ENCODE measurements around the gene CPSF4L.
A peak's percentile ranks its signal among the peaks of the same experiment; 100 is the strongest.

Gene CPSF4L

DNA sequence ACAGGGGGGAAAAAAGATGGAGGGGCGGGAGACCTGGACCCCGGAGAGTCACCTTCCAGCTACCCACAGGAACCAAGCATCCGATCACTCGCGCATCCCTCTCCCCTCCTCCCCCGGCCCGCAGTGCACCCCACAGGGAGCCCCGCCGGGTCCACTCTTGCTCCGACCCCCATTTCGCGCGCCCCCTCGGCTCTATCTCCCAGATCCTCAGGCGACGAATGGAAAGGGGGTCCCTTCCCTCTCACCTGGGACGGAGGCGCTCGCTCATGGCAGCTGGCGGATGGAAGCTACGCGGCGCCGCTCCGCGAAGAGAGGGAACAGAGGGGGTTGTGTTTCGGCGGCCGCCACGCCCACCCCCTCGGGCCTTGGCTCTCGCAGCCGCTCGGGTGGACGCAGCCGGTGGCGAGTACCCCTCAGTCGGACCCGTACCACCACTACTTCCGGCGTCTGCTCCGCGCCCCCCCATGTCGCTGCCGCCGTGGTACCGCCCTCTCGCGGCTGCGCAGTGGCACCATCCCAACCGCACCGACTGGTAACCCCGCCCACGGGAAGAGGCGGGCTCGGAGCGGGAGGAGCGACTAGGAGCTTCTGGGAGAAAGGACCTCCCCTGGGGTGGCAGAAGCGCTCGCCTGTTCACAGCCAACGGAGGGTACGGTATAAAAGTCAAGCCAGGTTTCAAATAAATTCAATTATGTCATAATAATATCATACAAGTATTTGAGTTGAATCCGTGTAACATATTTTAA lies 29.7 kb downstream of the CPSF4L start:
- peak; percentile 96 for DNase-seq (ENCODE audit: low spot score)

DNA sequence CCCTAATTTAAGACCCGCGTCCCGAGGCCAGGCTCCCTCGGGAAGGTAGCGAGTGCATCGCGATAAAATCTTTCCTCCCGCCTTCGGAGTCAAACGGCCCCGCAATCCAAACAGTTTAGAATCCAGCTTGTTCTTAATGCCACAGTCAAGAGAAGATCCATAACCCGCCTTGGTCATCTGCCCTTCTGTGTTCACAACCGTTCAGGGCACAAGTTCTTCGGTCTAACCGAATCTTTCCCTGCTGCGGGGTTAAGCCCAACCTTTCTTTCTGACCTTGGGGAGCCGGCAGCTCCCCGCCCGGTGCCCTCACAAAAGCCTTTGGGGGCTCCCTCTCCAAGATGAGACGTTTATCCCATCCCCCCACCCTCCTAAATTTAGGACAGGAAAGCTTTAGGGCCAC lies 30.3 kb downstream of the CPSF4L start:
- DNase-seq (ENCODE audit: low spot score) = no peak

DNA sequence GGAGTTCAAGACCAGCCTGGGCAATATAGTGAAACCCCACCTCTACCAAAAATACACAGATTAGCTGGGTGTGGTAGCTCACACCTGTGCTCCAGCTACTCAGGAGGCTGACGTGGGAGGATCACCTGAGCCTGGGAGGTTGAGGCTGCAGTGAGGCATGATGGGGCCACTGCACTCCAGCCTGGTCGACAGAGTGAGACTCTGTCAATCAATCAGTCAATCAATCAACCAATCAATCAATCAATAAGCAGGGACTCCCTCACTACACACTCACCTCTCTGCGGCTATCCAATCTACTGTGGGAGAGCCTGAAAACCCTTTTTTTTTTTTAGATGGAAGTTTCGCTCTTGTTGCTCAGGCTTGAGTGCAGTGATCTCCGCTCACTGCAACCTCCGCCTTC lies 31.6 kb downstream of the CPSF4L start:
- no peak for DNase-seq (ENCODE audit: low spot score)

DNA sequence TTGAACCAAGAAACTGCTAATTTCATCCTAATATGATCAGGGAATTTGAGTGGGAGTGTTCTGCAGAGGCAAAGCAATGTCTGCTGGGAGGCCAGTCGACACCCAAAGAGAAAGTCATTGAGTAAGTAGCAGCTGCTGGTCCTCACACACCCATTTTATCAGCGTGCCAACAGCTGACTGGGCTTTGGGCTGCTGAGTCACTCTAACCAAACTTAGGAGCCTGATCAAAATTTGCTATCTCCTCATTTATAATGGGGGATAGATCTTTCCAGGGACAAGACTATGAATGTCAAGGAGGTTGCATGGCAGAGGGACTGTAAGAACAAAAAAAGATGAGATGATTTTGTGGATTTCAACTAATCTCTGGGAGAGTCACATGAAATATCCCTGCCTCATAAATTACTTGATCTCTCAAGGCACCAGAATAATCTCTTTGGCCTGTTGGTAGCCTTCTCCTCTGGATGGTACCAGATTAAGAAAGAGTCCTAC lies 32.9 kb downstream of the CPSF4L start:
- peak; percentile 50 for DNase-seq (ENCODE audit: low spot score)

DNA sequence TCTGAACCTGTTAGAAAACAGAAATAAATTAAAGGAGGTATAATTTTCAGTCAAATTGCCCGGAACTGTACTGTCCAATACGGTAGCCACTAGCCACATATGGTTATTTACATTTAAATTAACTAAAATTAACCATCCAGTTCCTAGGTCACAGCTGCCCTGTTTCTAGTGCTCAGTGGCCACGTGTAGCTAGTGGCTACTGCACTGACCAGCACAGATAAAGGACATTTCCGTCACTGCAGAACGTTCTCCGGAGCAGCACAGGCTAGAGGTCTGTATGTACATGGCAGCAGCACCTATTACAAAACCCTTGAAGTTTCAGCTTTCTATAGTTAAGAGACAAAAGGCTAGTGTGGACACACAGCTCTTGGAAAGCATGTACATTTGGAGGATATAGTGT lies 33.7 kb downstream of the CPSF4L start:
- DNase-seq (ENCODE audit: low spot score) = no peak

DNA sequence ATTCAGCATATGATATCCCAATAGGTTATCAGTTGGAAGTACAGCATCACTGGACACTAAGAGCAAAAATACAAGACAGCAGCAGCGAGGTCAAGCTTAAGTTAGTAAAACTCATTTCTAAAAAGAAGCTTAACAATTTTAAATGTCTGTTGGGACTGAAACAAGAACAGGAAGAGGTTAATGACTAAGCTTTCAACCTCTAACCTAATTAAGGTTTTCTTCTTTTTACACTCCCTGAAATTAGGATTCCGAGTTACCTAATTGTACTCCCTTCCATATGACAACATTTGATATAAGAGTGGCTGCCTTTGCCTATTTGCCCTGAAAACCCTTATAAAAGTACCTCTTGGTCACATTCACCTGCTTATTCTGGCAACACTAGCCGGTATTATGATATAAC lies 34.3 kb downstream of the CPSF4L start:
- no peak for DNase-seq (ENCODE audit: low spot score)

DNA sequence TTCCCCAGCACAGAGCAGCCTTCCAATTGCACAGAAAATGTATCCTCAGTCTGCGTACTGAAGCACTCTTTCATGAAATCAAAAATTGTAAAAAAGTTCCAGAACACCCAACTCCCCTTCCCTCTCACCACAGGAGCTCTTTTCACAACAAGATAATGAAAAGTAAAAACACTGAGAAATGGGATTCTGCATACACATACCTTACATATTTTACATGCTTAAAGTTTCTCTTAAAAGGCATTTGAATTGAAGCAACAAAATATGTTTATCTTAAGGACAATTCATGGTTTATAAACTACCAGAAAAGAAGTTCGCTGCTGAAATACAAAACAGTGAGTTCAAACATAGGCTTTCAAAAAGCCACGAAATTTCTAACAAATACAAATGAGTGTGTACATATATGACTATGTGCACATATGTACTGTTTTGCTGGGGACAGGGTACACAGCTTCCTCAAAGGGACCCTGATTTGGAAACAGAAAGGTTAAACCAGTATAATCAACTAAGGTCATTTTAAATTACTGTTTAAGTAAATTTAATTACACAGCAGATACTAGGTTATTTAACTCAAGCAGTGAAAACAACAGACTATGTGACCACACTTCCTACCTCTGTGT lies 35.0 kb downstream of the CPSF4L start:
- no peak for DNase-seq (ENCODE audit: low spot score)

DNA sequence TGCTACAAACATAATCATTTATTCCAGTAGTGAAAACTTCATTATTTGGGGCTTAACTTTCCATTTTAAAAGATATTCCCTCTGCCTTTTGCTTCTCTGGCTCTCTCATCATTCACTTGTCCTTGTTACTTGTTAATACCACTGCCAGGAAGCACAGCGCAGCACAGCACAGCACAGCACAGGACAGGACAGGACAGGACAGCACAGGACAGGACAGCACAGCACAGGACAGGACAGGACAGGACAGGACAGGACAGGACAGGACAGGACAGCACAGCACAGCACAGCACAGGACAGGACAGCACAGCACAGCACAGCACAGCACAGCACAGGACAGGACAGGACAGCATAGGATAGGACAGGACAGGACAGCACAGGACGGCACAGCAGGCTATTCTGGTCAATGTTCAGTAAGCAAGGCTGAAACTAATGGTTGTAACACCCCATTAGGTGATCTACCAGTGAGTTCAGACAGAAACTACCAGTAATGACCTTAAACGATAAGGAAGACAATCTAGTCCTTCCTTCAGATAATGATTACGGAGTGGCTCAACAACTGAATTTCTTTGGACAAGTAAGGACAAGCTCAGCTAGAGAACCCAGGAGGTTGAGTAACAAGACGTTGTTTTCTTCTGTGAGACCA lies 36.9 kb downstream of the CPSF4L start:
- DNase-seq (ENCODE audit: low spot score) = no peak

DNA sequence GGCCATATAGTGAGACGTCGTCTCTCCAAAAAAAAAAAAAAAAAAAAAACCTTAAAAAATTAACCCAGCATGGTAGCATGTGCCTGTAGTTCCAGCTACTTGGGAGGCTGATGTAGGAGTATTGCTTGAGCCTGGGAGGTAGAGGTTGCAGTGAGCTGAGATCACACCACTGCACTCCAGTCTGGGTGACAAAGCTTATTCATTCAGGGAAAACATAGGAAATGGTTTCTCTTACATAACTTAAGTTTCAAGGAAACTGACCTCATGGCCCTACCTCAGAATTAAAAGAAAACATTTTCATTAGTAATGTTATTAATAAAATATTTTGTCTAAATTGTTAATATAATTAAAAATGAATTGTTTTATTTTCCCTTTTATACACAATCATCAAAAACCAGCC lies 37.4 kb downstream of the CPSF4L start:
- no peak for DNase-seq (ENCODE audit: low spot score)

DNA sequence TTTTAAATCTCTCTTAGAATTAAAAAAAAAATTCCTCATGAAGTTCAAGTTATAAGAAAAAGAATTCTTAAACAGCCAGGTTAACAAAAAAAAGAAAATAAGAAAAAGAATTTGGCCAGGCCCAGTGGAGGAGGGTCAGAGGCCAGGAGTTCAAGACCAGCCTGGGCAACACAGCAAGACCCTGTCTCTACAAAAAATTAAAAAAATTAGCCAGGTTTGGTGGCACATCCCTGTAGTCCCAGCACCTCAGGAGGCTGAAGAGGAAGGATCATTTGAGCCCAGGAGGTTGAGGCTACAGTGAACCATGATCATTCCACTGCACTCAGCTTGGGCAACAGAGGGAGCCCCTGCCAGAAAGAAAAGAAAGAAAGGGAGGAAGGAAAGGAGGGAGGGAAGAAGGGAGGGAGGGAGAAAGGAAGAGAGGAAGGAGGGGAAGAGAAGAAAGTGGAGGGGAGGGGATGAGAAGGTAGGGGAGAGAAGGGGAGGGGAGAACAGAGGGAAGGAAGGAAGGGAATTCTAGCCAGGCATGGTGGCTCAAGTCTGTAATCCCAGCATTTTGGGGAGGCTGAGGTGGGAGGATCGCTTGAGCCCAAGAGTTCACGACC lies 38.0 kb downstream of the CPSF4L start:
- no peak for DNase-seq (ENCODE audit: low spot score)

DNA sequence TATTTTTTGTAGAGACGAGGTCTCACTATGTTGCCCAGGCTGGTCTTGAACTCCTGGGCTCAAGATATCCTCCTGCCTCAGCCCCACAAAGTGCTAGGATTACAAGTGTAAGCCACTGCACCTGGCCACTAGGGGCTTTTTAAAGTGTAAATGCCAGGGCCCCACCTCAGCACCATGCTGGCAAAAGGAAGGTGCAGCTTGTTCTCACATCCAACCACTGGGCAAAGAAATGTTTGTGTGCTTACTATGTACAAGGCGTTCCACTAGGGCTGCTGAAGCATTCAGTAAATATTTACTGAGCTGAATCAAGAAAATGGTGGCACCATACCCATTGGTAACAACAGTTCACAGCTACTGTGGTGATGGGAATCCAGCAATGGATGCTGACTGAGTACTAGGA lies 46.2 kb downstream of the CPSF4L start:
- no peak for DNase-seq (ENCODE audit: low spot score)

DNA sequence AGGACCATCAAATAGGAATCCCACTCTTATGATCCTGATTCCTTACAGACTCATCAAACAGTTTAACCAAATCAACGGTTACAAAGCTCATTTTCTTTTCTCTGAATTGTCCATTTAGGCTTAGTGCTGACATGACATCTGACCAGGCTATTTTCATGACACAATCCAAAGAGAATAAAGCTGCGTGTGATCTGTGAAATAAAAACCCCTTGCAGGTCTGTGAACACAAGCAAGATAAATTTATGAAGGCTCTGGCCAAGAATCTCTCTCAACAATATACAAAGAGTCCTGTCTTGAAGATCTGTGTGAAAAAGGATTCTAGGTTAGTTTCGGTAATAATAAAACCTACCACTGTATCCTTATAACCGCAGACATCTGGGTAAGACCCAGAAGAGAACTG lies 46.8 kb downstream of the CPSF4L start:
- no peak for DNase-seq (ENCODE audit: low spot score)

DNA sequence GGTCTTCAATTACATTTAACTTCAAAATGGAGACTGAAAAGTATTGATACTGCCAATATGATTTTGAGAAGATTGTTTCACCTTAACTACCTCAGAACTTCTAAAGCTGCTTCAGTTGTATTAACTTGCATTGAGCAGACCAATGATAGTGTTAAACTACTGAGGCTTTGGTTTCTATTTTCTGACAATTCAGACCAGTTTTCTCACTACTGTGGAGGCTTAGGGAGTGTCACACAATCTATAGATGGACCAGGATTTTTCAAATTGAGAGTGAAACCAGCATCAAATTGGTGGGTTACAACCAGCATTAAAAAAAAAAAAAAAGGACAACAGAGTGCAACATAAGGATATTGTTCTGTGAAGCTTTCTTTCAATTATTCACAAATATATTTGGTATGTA lies 47.7 kb downstream of the CPSF4L start:
- DNase-seq (ENCODE audit: low spot score) = no peak

DNA sequence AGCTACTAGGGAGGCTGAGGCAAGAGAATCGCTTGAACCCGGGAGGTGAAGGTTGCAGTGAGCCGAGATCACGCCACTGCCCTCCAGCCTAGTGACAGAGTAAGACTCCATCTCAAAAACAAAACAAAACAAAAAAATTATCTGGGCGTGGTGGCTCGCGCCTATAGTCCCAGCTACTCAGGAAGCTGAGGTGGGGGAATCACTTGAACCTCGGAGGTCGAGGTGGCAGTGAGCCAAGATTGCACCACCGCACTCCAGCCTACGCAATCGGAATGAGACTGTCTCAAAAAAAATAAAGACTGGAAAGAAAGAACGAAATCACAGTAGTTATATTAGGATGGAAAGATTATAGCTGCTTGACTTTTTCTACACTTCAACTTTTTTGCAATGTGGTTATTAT lies 49.9 kb downstream of the CPSF4L start:
- peak; percentile 69 for DNase-seq (ENCODE audit: low spot score)

DNA sequence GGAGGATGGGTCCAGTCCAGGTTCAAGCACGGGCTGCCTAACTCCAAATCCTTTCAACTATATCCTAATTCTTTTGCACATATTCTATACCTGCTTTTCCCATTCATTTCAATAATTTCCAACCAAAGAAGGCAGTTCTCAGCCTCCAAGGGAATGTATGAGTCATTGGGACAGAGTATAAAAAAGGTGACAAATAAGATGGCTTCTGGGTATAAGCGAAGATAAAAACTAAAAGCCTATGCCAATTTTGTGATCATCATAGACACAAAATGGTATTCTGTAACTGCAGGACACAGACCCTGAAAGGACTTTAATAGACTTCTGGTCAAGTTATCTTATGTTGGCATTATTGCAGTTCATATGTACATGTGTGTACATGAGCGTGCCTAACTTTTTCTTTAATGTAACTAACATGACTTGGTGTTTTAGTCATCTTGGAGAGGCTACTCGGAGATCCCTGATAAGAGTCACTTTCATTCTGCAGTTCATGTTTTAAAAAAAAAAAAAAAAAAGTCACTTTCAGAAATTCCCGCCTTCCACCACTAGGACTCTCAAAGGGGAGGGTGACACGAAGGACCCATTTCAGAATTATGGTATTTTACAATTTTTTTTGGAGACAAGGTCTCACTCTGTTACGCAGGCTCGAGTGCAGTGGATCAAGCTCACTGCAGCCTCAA lies 51.5 kb downstream of the CPSF4L start:
- no peak for DNase-seq (ENCODE audit: low spot score)

DNA sequence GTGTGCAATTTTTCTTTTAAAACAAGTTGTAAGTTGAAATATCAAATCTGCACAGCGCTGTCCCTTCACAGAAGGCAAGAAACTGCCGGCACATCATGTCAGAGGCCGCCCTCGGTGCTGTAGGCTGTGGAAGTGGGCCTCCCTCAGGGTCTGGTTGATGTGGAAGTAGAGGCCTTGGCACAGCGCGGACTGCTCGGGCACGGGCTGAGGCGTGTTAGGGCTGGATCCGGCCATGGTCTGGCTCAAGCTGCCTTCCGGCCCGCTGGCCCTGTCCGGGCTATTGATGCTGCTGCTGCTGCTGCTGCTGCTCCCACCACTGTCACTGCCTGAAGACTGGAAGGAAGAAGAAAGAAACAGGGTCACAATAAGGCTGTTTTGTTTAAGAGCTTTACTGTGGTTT lies 52.2 kb downstream of the CPSF4L start:
- DNase-seq (ENCODE audit: low spot score) = no peak

DNA sequence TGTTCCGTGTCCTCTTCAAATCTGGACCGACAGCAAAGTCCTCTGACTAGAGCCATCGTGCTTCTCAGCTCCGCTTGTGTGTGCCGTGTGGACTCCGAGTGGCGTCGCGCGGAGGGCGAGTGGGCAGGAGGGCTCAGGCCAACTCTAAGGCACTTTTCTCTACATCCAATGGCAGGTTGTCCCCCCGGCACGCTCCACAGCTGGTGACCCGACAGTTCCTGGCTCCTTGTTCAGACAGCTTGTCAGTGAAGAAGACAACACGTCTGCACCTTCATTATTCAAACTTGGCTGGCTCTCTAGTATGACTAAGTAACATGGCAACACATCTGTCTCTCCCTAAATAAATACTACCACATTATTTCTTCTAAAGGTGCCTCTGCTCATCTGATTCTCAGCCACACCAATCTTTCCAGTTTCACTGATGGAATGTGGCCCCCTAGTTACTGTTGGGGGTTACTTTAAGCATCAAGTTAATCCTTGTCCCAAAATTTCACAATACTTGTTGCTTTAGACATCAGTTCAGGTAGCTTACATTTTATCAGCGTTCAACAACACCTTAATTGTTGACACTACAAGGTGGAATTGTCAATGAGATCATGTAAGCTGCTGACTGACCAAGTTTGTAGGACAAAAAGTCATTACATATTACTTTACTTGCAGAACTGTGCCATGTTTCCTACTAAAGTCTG lies 53.4 kb downstream of the CPSF4L start:
- no peak for DNase-seq (ENCODE audit: low spot score)

DNA sequence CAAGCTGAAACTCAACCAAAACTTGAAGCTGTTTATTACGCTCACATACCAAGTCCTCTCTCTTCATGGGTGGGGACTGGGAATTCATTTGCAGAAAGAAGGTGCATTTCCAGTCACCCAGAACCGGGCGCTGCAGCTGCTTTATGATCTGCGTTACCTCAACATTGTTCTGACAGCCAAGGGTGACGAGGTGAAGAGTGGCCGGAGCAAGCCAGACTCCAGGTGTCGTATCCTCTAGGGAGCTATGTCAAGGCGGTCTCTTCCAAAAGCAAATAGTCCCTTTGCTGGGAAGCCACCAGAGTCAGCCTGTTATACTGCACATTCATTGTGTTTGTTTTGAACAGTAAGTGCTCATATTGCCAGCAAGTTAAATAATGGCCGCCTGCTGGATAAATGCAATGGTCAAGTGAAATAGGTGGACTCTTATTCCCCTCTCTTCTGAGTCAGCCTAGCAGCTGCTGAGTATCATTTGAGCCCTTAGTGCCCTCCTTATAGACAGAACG lies 56.2 kb downstream of the CPSF4L start:
- DNase-seq (ENCODE audit: low spot score) = no peak

DNA sequence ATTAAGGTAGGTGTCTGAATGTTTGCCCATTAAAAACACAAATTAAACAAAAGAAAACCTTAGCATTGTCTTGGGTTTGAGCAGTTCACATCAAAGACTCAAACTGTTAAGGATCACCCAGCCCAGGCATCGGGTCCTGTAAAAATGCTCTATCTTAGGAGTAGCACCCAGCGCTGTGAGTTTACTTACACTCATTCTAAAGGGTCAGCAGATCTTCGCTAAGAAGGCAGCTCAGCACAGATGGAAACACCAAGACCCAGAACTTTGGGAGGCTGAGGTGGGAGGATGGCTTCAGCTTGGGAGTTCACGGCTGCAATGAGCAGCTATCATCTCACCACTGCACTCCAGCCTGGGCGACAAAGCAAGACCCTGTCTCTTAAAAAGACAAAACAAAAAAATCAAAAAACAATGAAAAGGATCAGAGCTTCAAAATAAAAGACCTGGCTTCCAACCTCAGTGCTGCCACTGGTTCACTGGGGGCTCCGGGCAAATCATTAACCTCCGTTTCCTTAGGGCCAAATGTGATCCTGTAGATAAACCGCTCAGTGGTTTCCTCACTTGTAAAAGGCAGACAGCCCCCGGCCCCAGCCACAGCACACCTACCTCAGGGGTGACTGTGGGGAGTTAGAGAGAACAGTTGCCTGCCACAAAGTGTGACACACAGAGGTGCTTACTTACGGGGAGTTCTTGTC lies 57.7 kb downstream of the CPSF4L start:
- DNase-seq (ENCODE audit: low spot score) = peak; percentile 24

DNA sequence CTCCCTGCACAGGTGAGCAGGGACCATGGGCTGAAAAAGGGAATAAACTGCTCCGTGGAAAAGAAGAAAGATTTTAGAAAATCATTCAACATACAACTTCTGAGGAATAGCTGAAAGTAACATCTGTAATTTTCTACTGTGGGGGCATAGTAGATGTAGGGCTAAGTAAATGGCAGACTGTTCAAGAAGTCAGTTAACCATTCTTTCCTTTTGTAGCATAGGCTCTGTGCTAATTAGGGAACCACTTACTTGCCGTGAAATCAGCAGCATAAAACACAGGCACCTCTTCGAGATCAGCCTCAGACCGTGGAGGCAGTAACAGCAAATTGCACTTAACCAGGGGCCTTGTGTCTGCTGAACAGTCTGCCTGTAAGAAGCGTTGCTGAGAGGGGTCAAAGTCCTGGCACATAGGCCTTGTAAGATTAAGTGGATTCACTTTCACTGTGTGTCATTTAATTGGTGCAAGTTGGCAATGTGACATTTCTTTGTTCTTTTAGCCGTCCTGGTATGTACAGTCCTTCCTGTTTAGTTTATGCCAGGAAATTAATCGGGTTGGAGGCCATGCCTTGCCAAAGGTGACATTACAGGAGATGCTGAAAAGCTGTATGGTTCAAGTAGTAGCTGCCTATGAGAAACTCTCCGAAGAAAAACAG lies 58.4 kb downstream of the CPSF4L start:
- no peak for DNase-seq (ENCODE audit: low spot score)

Data from CD4-positive, alpha-beta T cell treated with Interleukin-15 for 4 hours (primary cell).